Calu3 (cell line): ENCODE results near the gene CHTOP. TPM values are rescaled to one million over a fixed set of nuclear protein-coding genes. Genes with fewer than 3 reads are reported as not detected.

Source experiments
- BruUV-seq: library from RNA; stranded (reverse); fragments of 400-500 nt; replicated peaks from 2 replicates; lab custom pipeline; 2021; lab: Mats Ljungman, UMichigan
- CTCF ChIA-PET: fragments of 300-600 bp; sonication (Branson Sonifier 250); formaldehyde crosslinking; loops from one replicate; lab custom pipeline; 2022; ENCODE audit warnings: antibody characterized with exemption; lab: Charles Lee
- DNase-seq: peaks from one replicate; pipeline ENCODE4 v3.0.0; 2022
- H3K27ac Mint-ChIP-seq: one replicate; pipeline ENCODE4 v1.8.0; 2022; ENCODE audit warnings: mixed read lengths; ENCODE audit not compliant: unreplicated experiment
- H3K27me3 Mint-ChIP-seq: one replicate; pipeline ENCODE4 v1.8.0; 2022; ENCODE audit warnings: mixed read lengths; ENCODE audit not compliant: unreplicated experiment
- H3K36me3 Mint-ChIP-seq: one replicate; pipeline ENCODE4 v1.8.0; 2022; ENCODE audit warnings: mild to moderate bottlenecking, moderate library complexity, mixed read lengths; ENCODE audit not compliant: insufficient read depth, unreplicated experiment
- H3K4me1 Mint-ChIP-seq: one replicate; pipeline ENCODE4 v1.8.0; 2022; ENCODE audit warnings: mild to moderate bottlenecking, low read depth, mixed read lengths; ENCODE audit not compliant: unreplicated experiment
- H3K4me3 Mint-ChIP-seq: one replicate; pipeline ENCODE4 v1.8.0; 2022; ENCODE audit warnings: mild to moderate bottlenecking, low read depth, moderate library complexity, mixed read lengths; ENCODE audit not compliant: unreplicated experiment
- H3K9me3 Mint-ChIP-seq: one replicate; pipeline ENCODE4 v1.8.0; 2022; ENCODE audit warnings: low read depth, mixed read lengths; ENCODE audit not compliant: unreplicated experiment
- intact Hi-C: fragments of 100-400 bp; cut with micrococcal nuclease; formaldehyde crosslinking; loops from one replicate; pipeline ENCODE4 v1.10.0; 2022; ENCODE audit not compliant: unreplicated experiment
- microRNA-seq: library from miRNA; unstranded; fragments of <30 nt; microRNA quantifications from one replicate; pipeline ENCODE4 v1.2.0, GENCODE V29; 2022
- total RNA-seq: library from RNA; stranded (reverse); gene quantifications from 2 replicates; pipeline ENCODE4 v1.2.3, GENCODE V29; 2022
- TF ChIP-seq, protein P1 (sequence below): fragments of 200-600 bp; IDR thresholded peaks from one replicate; pipeline ENCODE4 v1.8.0; 2022; ENCODE audit warnings: antibody characterized with exemption; ENCODE audit not compliant: unreplicated experiment

CHTOP gene
- total RNA-seq, 1 experiment from 2014 or later = 100 TPM

DNA sequence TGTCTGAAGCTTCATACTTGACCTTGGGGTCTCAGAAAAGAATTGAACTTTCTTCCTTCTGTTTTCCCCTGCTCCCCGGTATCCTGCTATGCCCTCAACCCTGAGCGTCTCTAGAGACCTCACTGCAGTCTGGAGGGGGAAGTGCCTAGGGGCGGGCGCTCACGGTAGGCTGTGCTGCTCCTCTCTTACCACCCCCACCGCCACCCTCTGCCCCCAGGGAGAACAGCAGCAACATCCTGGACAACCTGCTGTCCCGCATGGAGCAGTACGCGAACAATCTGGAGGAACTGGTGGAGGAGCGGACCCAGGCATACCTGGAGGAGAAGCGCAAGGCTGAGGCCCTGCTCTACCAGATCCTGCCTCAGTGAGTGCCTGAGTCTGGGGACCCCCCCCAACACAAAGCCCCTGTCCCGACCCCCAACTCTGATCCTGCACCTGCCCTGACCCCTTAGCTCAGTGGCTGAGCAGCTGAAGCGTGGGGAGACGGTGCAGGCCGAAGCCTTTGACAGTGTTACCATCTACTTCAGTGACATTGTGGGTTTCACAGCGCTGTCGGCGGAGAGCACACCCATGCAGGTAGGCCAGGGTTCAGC is 55.0 kb downstream of the CHTOP start:
- Mint-ChIP-seq H3K4me1 (peaks cover 14% of the 10 kb centered on the region), H3K27ac (no peak overlapping the region), H3K27me3 (peaks cover 56% of the 10 kb centered on the region), H3K36me3 (no peaks in the 10 kb centered on the region), H3K4me3 (no peak overlapping the region), H3K9me3 (no peaks in the 10 kb centered on the region)
- no peak for DNase-seq
- TF ChIP-seq, protein P1, sequence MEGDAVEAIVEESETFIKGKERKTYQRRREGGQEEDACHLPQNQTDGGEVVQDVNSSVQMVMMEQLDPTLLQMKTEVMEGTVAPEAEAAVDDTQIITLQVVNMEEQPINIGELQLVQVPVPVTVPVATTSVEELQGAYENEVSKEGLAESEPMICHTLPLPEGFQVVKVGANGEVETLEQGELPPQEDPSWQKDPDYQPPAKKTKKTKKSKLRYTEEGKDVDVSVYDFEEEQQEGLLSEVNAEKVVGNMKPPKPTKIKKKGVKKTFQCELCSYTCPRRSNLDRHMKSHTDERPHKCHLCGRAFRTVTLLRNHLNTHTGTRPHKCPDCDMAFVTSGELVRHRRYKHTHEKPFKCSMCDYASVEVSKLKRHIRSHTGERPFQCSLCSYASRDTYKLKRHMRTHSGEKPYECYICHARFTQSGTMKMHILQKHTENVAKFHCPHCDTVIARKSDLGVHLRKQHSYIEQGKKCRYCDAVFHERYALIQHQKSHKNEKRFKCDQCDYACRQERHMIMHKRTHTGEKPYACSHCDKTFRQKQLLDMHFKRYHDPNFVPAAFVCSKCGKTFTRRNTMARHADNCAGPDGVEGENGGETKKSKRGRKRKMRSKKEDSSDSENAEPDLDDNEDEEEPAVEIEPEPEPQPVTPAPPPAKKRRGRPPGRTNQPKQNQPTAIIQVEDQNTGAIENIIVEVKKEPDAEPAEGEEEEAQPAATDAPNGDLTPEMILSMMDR = no peak
- intact Hi-C loops = no loop called here
- BruUV-seq = no TSS peak
- CTCF ChIA-PET = no interaction called here

DNA sequence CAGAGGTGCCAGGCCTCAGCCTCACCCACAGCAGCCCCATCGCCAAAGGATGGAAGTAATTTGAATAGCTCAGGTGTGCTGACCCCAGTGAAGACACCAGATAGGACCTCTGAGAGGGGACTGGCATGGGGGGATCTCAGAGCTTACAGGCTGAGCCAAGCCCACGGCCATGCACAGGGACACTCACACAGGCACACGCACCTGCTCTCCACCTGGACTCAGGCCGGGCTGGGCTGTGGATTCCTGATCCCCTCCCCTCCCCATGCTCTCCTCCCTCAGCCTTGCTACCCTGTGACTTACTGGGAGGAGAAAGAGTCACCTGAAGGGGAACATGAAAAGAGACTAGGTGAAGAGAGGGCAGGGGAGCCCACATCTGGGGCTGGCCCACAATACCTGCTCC is 59.6 kb downstream of the CHTOP start:
- intact Hi-C loops = no loop called here
- DNase-seq = no peak
- no peaks in the 10 kb centered on the region for H3K9me3 Mint-ChIP-seq
- TF ChIP-seq, protein P1 = no peak
- no peaks in the 10 kb centered on the region for H3K36me3 Mint-ChIP-seq
- CTCF ChIA-PET = no interaction called here
- no peak overlapping the region for H3K27ac Mint-ChIP-seq
- peaks cover 17% of the 10 kb centered on the region for H3K4me1 Mint-ChIP-seq
- no TSS peak for BruUV-seq
- no peak overlapping the region for H3K4me3 Mint-ChIP-seq
- peaks cover 16% of the 10 kb centered on the region for H3K27me3 Mint-ChIP-seq

Small RNAs within 50 kb of the gene (microRNA-seq; reads per million reads assigned to microRNA genes)
- gene MIR8083 = not detected

Other genes with a start within 250 kb of the CHTOP start
- gene S100A8, start 243.0 kb upstream of the CHTOP start, total RNA-seq = not detected in 2 replicates
- gene S100A7A, start 217.5 kb upstream of the CHTOP start, total RNA-seq = not detected in 2 replicates
- not detected in 2 replicates for gene S100A7, start 173.4 kb upstream of the CHTOP start, total RNA-seq
- gene S100A6, start 98.1 kb upstream of the CHTOP start, total RNA-seq = 1,521 and 2,023 TPM in 2 replicates
- not detected in 2 replicates for gene S100A5, start 93.1 kb upstream of the CHTOP start, total RNA-seq
- gene S100A4, start 88.3 kb upstream of the CHTOP start, total RNA-seq = 19.8 and 20.5 TPM in 2 replicates
- not detected in 2 replicates for gene S100A3, start 84.8 kb upstream of the CHTOP start, total RNA-seq
- gene S100A2, start 68.2 kb upstream of the CHTOP start, total RNA-seq = 11.1 and 14.1 TPM in 2 replicates
- gene S100A16, start 20.9 kb upstream of the CHTOP start, total RNA-seq = 247 and 255 TPM in 2 replicates
- 74.6 and 106 TPM in 2 replicates for gene S100A14, start 17.7 kb upstream of the CHTOP start, total RNA-seq
- gene S100A13, start 6.6 kb upstream of the CHTOP start, total RNA-seq = 104 and 117 TPM in 2 replicates
- gene S100A1, start 5.6 kb upstream of the CHTOP start, total RNA-seq = not detected in 2 replicates
- 45.0 and 46.8 TPM in 2 replicates for gene SNAPIN, start 24.6 kb downstream of the CHTOP start, total RNA-seq
- gene ILF2, start 36.9 kb downstream of the CHTOP start, total RNA-seq = 253 and 292 TPM in 2 replicates
- gene NPR1, start 44.6 kb downstream of the CHTOP start, total RNA-seq = not detected in 2 replicates
- 55.9 and 57.1 TPM in 2 replicates for gene INTS3, start 94.0 kb downstream of the CHTOP start, total RNA-seq
- 9.0 and 11.9 TPM in 2 replicates for gene SLC27A3, start 141.3 kb downstream of the CHTOP start, total RNA-seq